NOMO-1 treated with dmso at 0.1 percent for 144 hours (cell line): Measurements from ENCODE around the gene LCE4A.

Experiments used
- DNase-seq: peaks from one replicate; lab custom pipeline; 2025; ENCODE audit not compliant: unreplicated experiment; lab: John Stamatoyannopoulos, UW

LCE4A gene

DNA sequence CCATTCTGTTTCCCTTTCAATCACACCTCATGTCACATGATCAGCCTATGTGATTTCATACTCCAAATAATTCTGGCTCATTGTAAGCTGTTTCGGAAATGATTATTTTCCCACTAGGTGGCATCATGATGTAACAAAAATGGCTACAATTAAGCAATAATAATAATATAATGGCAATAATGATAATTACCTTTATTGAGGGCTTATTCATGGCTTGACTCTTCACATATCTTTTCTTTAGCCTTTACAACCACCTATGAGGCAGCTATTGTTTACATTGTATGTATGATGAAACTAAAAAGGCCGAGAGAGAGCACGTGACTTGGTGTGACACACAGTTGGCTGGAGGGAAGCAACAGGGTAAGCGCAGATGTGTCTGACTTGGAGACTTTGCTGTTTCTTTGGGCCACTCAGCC, 37.3 kb downstream of the LCE4A start:
- no peak for DNase-seq

DNA sequence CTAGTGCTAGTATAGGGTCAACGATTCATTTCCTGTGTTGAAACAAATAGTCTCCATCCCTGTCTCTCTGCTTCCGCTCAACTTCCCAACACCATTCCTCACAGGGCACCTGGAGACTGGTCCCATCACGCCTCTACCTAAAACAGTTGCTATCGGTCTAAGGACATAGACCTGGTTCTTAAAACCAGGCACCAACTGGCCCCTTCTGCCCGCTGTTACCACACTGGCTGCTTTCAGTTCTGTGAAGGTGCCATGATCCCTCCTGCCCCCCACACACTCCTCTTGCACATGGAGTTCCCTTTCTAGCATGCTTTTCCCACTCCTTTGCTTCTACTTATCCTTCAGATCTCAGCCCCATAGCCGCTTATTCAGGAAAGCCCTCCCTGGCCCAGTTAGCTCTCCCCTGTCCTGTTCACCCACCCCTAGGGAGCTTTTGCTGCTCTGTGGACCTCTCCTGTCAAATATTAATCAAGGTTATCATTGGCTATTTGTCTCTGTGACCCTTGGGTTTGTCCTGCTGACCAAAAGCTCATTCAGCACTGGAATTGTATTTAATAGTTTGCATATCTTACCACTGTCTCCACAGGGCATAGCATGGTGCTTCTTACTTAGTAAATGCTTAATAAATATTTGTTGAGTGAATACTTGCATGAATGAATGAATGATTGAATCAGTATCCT, 37.9 kb downstream of the LCE4A start:
- no peak for DNase-seq

DNA sequence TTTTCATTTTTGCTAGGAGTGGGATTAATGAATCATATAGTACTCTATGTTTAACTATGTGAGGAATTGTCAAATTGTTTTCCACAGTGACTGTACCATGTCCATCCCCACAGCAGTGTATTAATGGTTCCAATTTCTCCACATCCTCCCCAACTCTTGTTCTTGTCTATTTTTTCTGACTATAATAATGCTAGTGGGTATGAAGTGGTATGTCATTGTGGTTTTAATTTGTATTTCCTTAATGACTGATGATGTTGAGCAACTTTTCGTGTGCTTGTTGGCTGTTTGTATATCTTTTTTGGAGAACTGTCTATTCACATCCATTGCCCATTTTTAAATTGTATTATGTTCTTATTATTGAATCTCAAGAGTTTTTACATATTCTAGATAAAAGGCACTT, 39.9 kb downstream of the LCE4A start:
- no peak for DNase-seq

DNA sequence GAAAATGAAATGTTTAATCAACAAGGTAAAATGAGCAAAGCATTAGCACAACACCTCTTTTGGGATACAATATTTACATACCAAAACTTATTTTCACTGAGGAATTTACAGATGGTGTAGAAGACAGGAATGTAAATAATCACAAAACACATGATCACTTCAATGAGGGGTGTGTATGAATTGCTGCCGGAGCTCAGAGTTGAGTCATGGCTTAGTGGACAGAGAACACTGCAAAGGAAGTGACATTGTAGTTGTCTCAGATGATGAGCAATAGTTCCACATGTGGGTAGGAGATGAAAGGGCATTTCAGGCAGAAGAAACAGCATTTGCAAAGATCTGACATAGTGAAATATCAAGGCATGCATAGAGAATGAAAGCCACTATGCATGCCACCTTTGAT, 44.3 kb downstream of the LCE4A start:
- DNase-seq = no peak

DNA sequence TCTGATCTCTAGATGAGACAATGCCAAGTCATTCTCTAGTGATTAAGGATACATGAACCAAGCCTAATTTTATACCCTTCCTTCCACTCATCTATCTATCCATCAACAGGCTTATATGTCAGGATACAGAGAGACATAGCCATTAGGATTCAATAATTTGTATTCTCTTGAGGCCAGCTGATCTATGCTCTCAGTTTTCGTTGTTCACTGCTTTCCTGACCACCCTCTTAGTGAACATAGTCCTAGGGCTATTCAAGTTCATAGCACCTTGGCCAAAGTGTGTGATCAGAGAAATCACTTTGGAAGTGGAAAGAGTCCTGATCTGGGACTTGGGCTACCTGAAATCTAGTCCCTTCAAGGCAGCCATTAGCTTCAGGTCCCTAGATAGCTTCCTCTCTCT, 45.6 kb downstream of the LCE4A start:
- no peak for DNase-seq

DNA sequence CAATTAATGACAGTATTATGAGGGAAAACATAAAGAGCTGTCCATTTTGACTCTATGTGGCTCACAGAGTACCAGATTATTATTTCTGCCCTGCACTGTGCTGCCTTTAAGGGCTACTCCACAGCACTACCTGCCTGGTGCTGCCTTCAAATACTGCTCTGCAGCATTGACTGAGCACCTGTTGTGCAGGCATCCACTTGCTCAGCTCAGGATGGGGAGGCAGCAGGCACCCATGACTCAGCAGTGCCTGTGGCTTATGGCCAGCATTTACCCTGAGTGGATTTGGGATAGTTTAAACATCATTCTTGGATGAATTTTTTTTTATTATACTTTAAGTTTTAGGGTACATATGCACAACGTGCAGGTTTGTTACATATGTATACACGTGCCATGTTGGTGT, 48.9 kb downstream of the LCE4A start:
- no peak for DNase-seq

DNA sequence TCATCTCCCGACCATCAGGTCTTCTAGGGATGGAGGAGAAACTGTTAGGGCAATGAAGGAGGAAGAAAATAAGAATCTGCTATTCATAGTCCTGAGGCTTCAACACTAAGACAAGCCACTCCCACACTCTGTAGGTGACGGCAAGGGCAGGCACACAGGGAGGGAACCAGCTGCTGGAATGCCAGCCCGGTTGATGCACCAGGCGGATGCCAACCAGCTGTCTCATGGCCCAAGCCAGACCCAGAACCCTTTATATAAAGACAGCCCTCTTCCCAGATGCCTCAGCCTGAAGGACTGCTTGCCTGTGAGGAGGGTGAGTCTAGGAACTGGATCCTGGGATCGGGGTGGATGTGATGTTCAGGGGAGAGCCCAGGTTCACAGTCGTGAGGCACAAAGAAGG, 49.8 kb downstream of the LCE4A start, which contains the start of gene KPRP:
Gene KPRP, plus strand, starts transcription at position 279 of the 400 bp plus-strand sequence. CDS start 1,564 bp downstream, outside the sequence.
- DNase-seq = no peak

DNA sequence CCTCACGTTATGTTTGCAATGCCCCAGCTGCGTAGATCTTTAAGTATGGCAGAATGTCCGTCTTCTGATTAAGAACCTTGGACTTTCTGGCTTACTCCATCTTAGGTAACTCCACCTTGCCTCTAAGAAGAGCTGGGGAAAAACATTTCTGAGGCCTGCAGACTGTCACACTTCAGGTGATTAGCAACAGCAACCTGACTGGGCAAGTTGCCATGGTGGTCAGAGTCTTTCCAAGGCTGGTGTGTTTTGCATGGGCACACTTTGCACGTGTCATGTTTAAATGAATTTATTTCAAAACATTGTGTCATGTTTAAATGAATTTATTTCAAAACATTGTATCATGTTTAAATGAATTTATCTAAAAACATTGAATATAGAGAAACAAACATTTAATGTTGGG, 50.7 kb downstream of the LCE4A start:
- no peak for DNase-seq
